Astrocyte of the spinal cord (primary cell): ENCODE measurements around the gene FAP.
A peak's percentile ranks its signal among the peaks of the same experiment; 100 is the strongest.

Source experiments
- DNase-seq: peaks from one replicate; pipeline ENCODE4 v3.0.0; 2011; ENCODE audit warnings: low read depth, low spot score
- H3K4me3 ChIP-seq: 2 replicates; pipeline ENCODE4 v1.5.1; 2011; ENCODE audit warnings: low read depth, mild to moderate bottlenecking, low read length, moderate library complexity
- CTCF ChIP-seq: IDR thresholded peaks from 2 replicates; pipeline ENCODE4 v1.5.1; 2012; ENCODE audit warnings: low read depth, mild to moderate bottlenecking, low read length, inconsistent platforms
- in situ Hi-C: cut with HindIII; loops from 2 replicates; pipeline ENCODE4 v1.10.0; 2017; ENCODE audit warnings: low sequenced_read_pairs

Gene FAP

GRCh38 chr2:162232671-162233070, 10.6 kb downstream of the FAP start:
- in situ Hi-C loops = no loop called here
- no peak for TF ChIP-seq CTCF
- DNase-seq = no peak
- no peak overlapping the region for H3K4me3 ChIP-seq

- no peak for DNase-seq
- in situ Hi-C loops = no loop called here
- TF ChIP-seq CTCF = no peak
- H3K4me3 ChIP-seq = no peak overlapping the region
Measured at GRCh38 chr2:162232027-162232426, 11.2 kb downstream of the FAP start.

- DNase-seq = no peak
- no peak for TF ChIP-seq CTCF
- in situ Hi-C loops = no loop called here
- H3K4me3 ChIP-seq = no peak overlapping the region
Measured at GRCh38 chr2:162230761-162231160, 12.5 kb downstream of the FAP start.

GRCh38 chr2:162226836-162227235, 16.4 kb downstream of the FAP start:
- TF ChIP-seq CTCF = no peak
- no peak overlapping the region for H3K4me3 ChIP-seq
- no peak for DNase-seq
- in situ Hi-C loops = no loop called here

- H3K4me3 ChIP-seq = no peak overlapping the region
- peak; percentile 70 for DNase-seq
- in situ Hi-C loops = no loop called here
- peak; percentile 96 for TF ChIP-seq CTCF
Measured at GRCh38 chr2:162221064-162221463, 22.2 kb downstream of the FAP start.

GRCh38 chr2:162220368-162220767, 22.9 kb downstream of the FAP start:
- no peak for TF ChIP-seq CTCF
- in situ Hi-C loops = no loop called here
- no peak for DNase-seq
- no peak overlapping the region for H3K4me3 ChIP-seq

- DNase-seq = no peak
- in situ Hi-C loops = no loop called here
- no peak for TF ChIP-seq CTCF
- no peak overlapping the region for H3K4me3 ChIP-seq
Measured at GRCh38 chr2:162219426-162219825, 23.8 kb downstream of the FAP start.
